ENCODE measurements around the gene GRHPR. TPM values are rescaled to one million over a fixed set of nuclear protein-coding genes. Genes with fewer than 3 reads are reported as not detected.

Gene GRHPR
- total and polyA plus RNA-seq, 10 of the 15 experiments (the other 5 are each of a cell fraction or from before 2014, with no cell fraction given), result 52.4 to 194 (median 126) TPM

- TF ChIP-seq REST (IDR thresholded peaks at IDR 0.05; ENCODE audit: low read depth, low read length) (no peak), MLLT1 (IDR thresholded peaks at IDR 0.05) (no peak), HCFC1 (IDR thresholded peaks at IDR 0.05; ENCODE audit: low read length) (no peak)
- TF ChIP-seq, protein P1, sequence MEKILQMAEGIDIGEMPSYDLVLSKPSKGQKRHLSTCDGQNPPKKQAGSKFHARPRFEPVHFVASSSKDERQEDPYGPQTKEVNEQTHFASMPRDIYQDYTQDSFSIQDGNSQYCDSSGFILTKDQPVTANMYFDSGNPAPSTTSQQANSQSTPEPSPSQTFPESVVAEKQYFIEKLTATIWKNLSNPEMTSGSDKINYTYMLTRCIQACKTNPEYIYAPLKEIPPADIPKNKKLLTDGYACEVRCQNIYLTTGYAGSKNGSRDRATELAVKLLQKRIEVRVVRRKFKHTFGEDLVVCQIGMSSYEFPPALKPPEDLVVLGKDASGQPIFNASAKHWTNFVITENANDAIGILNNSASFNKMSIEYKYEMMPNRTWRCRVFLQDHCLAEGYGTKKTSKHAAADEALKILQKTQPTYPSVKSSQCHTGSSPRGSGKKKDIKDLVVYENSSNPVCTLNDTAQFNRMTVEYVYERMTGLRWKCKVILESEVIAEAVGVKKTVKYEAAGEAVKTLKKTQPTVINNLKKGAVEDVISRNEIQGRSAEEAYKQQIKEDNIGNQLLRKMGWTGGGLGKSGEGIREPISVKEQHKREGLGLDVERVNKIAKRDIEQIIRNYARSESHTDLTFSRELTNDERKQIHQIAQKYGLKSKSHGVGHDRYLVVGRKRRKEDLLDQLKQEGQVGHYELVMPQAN (conservative IDR thresholded peaks at IDR 0.05), result no peak
Observed at GRCh38 chr9:37444890-37445289, 22.4 kb downstream of the GRHPR start (continued).

GRCh38 chr9:37445832-37446231 is 23.3 kb downstream of the GRHPR start:
- H2AFZ ChIP-seq (ENCODE audit: control insufficient read depth, low read depth, low read length), result no peak overlapping the region
- no TSS peak for BruUV-seq (replicated peaks)
- ChIA-PET RAD21 (ENCODE audit: unreplicated experiment) (interaction anchor here (0.5 kb wide), 1 partner anchor 1205 kb away, joined by 3 read pairs; no protein-coding TSS in a partner anchor), CTCF (no interaction called here), POLR2A (interaction anchor here (0.6 to 1.7 kb wide), 3 partner anchors 17 to 71 kb away, joined by 3 to 6 read pairs (median 6); no protein-coding TSS in a partner anchor), SMC1A (ENCODE audit: uncharacterized antibody, unreplicated experiment) (no interaction called here)
- H3K36me3 ChIP-seq (ENCODE audit: control insufficient read depth in 2 of 2, insufficient read depth in 2 of 2, low read length in 1 of 2), result peaks cover 12 to 17% of the 10 kb centered on the region in 2 experiments
- H3K4me3 ChIP-seq, result no peak overlapping the region
- peaks cover 11% of the 10 kb centered on the region for H3K79me2 ChIP-seq (ENCODE audit: control insufficient read depth, insufficient read depth, low read length)
- ATAC-seq (no peak), DNase-seq (ENCODE audit: low read depth, low spot score) (no peak), FAIRE-seq (no peak)
- H3K27ac ChIP-seq (ENCODE audit: control insufficient read depth, insufficient read depth), result no peak overlapping the region
- 90% methylated on average over 6 of the region's 6 CpGs for WGBS (ENCODE audit: insufficient coverage, insufficient replicate concordance, low lambda C conversion rate, missing lambda C conversion rate)
- intact Hi-C loops (cut with micrococcal nuclease; ENCODE audit: unreplicated experiment), result no loop called here
- no peaks in the 10 kb centered on the region for H3K4me1 ChIP-seq (ENCODE audit: control insufficient read depth, insufficient read depth, low read length)
- H3K27me3 ChIP-seq (replicated peaks in 1 of 2; ENCODE audit: control insufficient read depth in 2 of 2, insufficient read depth in 2 of 2, low read length in 1 of 2), result no peaks in the 10 kb centered on the region
- in situ Hi-C loops (cut with MboI), result no loop called here
- no peaks in the 10 kb centered on the region for H3K9me3 ChIP-seq (replicated peaks; ENCODE audit: control insufficient read depth, insufficient read depth, low read length)
- no peaks in the 10 kb centered on the region for H4K20me1 ChIP-seq (ENCODE audit: control insufficient read depth, insufficient read depth)
- H3K9ac ChIP-seq (ENCODE audit: control insufficient read depth, insufficient read depth, low read length), result no peak overlapping the region
- TF ChIP-seq CEBPZ (IDR thresholded peaks at IDR 0.05; ENCODE audit: low read depth, low read length), result no peak
- TF ChIP-seq MXI1 (IDR thresholded peaks at IDR 0.05; ENCODE audit: low read depth, low read length), result no peak
- H3K4me2 ChIP-seq (ENCODE audit: control insufficient read depth, insufficient read depth), result no peak overlapping the region

Measured in GM12878 (cell line).